Esophagus mucosa (tissue), 1 donor: Measurements from ENCODE around the gene COG3. TPM values are rescaled to one million over a fixed set of nuclear protein-coding genes. Genes with fewer than 3 reads are reported as not detected.

Source experiments
- ATAC-seq: fragments of 200-7000 bp; cut with Tn5 transposase; one replicate; pipeline ENCODE4 v1.9.1; 2020
- total RNA-seq: library from RNA; stranded (reverse); gene quantifications from one replicate; pipeline ENCODE4 v1.2.4, GENCODE V29; 2023
- donor health status: DM: yes; HTN: yes; CAD: no.

The COG3 gene
- total RNA-seq, 1 donor from 2014 or later: 16.3 TPM

DNA sequence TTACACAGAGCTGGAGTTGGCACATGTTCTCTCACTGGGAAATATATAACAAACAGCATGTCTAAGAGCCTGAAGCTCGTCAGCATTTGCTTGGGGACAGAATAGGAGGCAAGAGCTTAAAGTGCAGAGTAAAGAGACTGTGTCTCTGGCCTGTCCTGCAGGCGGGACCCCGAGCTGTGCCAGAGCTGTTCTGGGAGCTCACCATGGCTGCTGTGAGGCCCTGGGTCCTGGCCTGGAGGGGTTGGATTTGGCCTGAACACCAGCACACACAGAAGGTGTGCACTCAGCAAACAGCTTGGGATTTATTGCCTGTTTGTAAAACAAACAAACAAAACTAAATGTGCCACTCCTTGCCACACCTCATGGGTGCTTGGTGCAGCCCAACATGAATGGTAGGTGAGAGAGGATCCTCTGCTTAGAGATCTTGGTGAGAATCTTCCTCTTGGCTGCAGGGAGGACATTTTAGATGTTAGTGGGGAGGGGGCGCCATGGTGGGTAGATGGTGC, 89.9 kb downstream of the COG3 start:
- no peak for ATAC-seq

GRCh38 chr13:45564133-45564776, 99.5 kb downstream of the COG3 start:
- ATAC-seq: no peak

- no peak for ATAC-seq
Observed at GRCh38 chr13:45565331-45565730, 100.6 kb downstream of the COG3 start.

- ATAC-seq: no peak
Observed at GRCh38 chr13:45575146-45575829, 110.5 kb downstream of the COG3 start.

DNA sequence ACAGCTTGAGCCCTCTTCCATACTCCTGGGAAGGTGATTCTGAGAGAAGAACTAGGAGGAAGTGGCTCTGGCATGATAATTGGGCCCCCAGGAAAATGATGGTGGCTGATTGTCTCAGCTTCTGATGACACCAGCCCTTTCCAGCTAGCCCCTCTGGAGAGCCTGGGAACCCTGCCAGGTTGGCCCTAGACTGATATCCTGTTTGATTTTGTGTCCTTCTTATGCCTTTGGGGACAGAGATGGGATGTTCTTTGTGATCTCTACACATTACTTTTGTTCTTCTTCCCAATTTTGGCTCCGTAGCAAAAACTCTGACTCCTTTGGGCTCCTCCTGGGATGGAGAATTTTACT, 111.1 kb downstream of the COG3 start:
- ATAC-seq: no peak

DNA sequence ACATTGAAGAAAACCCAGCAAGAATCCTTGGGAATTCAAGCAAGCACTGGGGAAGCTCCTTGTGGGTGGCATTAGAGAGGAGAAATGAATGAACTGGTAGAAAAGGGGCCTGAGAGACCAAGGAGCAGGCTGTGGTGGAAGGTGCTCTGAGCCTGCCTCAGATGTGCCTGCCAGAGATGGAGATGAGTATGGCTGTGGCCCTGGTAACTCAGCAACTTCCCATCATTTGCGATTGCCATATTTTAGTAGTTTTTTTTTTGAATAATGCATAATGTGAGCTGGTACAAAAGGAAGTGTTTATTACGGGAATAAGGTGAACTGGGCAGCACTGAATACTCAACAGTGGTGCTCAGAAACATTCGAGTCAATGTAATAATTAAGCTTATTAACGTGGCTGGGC, 111.7 kb downstream of the COG3 start:
- ATAC-seq: no peak

DNA sequence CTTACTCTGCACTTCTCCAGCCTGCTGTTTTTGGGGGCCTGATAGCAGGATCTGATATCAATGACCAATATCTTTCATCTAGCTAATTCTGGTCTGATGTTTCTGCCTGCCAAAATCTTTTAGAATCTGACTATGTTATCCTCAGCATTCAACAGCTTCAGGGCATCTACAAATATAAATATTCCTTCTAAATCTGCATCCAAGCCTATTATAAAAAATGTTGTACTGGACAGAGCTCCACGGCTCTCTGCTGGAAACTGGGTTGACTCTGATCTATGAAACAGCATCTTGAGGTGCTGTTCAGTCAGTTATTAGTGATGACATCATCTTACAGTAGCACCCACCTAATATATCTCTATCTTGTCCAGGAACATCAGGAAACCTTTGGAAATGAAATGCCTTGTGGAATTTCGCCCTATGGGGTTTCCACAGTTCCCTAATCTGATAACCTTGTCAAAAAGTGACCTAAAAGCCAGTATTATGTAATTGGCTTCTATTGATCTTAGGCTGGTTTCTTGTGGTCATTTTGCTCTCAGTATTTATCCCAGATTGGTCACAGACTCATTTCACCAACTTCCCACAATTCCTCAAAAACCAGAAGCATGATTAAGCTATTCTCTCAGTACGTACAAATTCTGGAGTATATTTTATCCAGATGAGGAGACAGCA, 117.8 kb downstream of the COG3 start:
- ATAC-seq: no peak

DNA sequence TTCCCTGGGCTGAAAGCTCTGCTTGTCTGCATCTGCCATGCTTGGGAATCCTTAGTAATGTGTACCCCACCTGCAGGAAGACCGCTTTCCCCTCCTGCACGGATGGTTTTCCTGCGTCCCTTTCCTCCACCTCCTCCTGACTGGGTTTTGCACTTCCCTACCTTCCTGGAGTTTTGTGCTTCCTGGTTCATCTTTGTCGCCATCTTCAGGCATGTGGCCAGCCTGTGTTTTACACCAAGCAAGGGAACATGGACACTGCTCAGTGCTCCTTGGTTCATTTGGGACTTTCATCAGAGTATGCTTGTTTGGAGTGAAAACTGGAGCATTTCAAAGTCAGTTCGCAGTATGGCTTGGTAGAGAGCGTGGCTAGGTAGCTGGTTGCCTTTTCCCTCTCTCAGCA, 120.1 kb downstream of the COG3 start:
- no peak for ATAC-seq

Other genes with a start within 250 kb of the COG3 start
- 4,303 TPM for gene TPT1, start 123.8 kb upstream of the COG3 start, total RNA-seq
- gene SLC25A30, start 46.6 kb upstream of the COG3 start, total RNA-seq: 7.3 TPM
- not detected for gene ERICH6B, start 150.8 kb downstream of the COG3 start, total RNA-seq
- 0.32 TPM for gene CBY2, start 237.4 kb downstream of the COG3 start, total RNA-seq